K562 (cell line): ENCODE data around the gene FRMD5. TPM values are rescaled to one million over a fixed set of nuclear protein-coding genes. Genes with fewer than 3 reads are reported as not detected.

Experiments used
- ATAC-seq: fragments of 200-7000 bp; cut with Tn5 transposase; 3 replicates; pipeline ENCODE4 v1.9.1; 2020; ENCODE audit warnings: moderate library complexity
- BruUV-seq: library from RNA; stranded (reverse); fragments of 400-500 nt; replicated peaks from 2 replicates; lab custom pipeline; 2021; lab: Mats Ljungman, UMichigan
- CTCF ChIA-PET: fragments of 300-600 bp; formaldehyde crosslinking; extraction: SDS; loops from one replicate; lab custom pipeline; 2021; ENCODE audit warnings: low intra/inter-chr PET ratio; lab: Yijun Ruan, JAX
- POLR2A ChIA-PET: fragments of 300-600, 350-650 bp; sonication (Branson Sonifier 250); formaldehyde crosslinking; extraction: SDS; loops from one replicate; lab custom pipeline; 2021; ENCODE audit warnings: antibody characterized with exemption, inconsistent platforms; lab: Yijun Ruan, JAX
- DNase-seq, 4 experiments: peaks; one replicate each; pipeline versions ENCODE4 v3.0.0 to v3.0.0-alpha.2; 2011 to 2018; ENCODE audit warnings: low spot score in 3 of 4, mixed read lengths in 3 of 4; ENCODE audit errors: extremely low read depth in 1 of 4
- FAIRE-seq: peaks from 2 replicates; lab custom pipeline; 2011; peaks lifted over from hg19 to GRCh38; lab: Jason Lieb, UNC
- H2AFZ ChIP-seq: 2 replicates; pipeline ENCODE4 v1.6.0; 2011; ENCODE audit warnings: low read depth, low read length, control low read depth, inconsistent platforms
- H3K27ac ChIP-seq: fragments of 200-600 bp; 3 replicates; pipeline ENCODE4 v1.8.0; 2011; ENCODE audit warnings: low read depth, mild to moderate bottlenecking, control low read depth, inconsistent platforms, low read length, moderate library complexity, mixed read lengths; ENCODE audit errors: extremely low read depth
- H3K27me3 ChIP-seq, 2 experiments: fragments of 300-600 bp in 1 of 2; 2 replicates in 1 of 2; 3 replicates in 1 of 2; pipeline versions ENCODE4 v1.6.0 to v1.8.0; 2011; ENCODE audit warnings: inconsistent platforms in 2 of 2, low read length in 2 of 2, mild to moderate bottlenecking in 1 of 2, mixed read lengths in 1 of 2, moderate library complexity in 1 of 2; ENCODE audit not compliant: control insufficient read depth in 2 of 2, insufficient read depth in 2 of 2
- H3K36me3 ChIP-seq: fragments of 300-600 bp; 3 replicates; pipeline ENCODE4 v1.8.0; 2011; ENCODE audit warnings: mild to moderate bottlenecking, low read length, inconsistent platforms; ENCODE audit not compliant: control insufficient read depth, insufficient read depth
- H3K4me1 ChIP-seq, 2 experiments: fragments of 200-600 bp in 1 of 2; replicated peaks in 1 of 2; 2 replicates in 1 of 2; 3 replicates in 1 of 2; pipeline versions ENCODE4 v1.5.1 to v1.8.0; 2011; ENCODE audit warnings: inconsistent platforms in 2 of 2, low read length in 2 of 2, mild to moderate bottlenecking in 1 of 2, mixed read lengths in 1 of 2, moderate library complexity in 1 of 2; ENCODE audit not compliant: control insufficient read depth in 2 of 2, insufficient read depth in 2 of 2
- H3K4me2 ChIP-seq: 2 replicates; pipeline ENCODE4 v1.6.1; 2011; ENCODE audit warnings: low read length, control low read depth, inconsistent platforms, mixed read lengths; ENCODE audit not compliant: insufficient read depth
- H3K4me3 ChIP-seq: fragments of 200-600 bp; sonication (generic), shearing (Covaris generic); 2 replicates; pipeline ENCODE4 v1.5.1; 2016; ENCODE audit warnings: control low read depth, inconsistent platforms
- H3K79me2 ChIP-seq: fragments of 200-600 bp; 3 replicates; pipeline ENCODE4 v1.8.0; 2011; ENCODE audit warnings: low read length, inconsistent platforms; ENCODE audit not compliant: control insufficient read depth, insufficient read depth
- H3K9ac ChIP-seq, 2 experiments: 2 replicates each; pipeline versions ENCODE4 v1.6.0 to v1.6.1; 2011; ENCODE audit warnings: low read depth in 2 of 2, low read length in 2 of 2, control low read depth in 1 of 2, inconsistent platforms in 1 of 2, mild to moderate bottlenecking in 1 of 2, mixed read lengths in 1 of 2; ENCODE audit not compliant: insufficient read depth in 1 of 2
- H3K9me1 ChIP-seq: one replicate; pipeline ENCODE4 v1.6.0; 2011; ENCODE audit warnings: inconsistent platforms, mild to moderate bottlenecking, low read length, moderate library complexity; ENCODE audit not compliant: control insufficient read depth, insufficient read depth
- H3K9me3 ChIP-seq: replicated peaks from 2 replicates; pipeline ENCODE4 v1.5.1; 2011; ENCODE audit warnings: low read depth, low read length, inconsistent platforms; ENCODE audit not compliant: control insufficient read depth, insufficient read depth
- H4K20me1 ChIP-seq: replicated peaks from 2 replicates; pipeline ENCODE4 v1.6.1; 2011; ENCODE audit warnings: low read length, inconsistent platforms, mixed read lengths; ENCODE audit not compliant: control insufficient read depth, insufficient read depth
- ATF3 ChIP-seq, 2 experiments: fragments of 450-650 bp in 1 of 2; sonication (generic) in 1 of 2; formaldehyde crosslinking in 1 of 2; IDR thresholded peaks in 1 of 2; conservative IDR thresholded peaks in 1 of 2; 2 replicates each; pipeline versions ENCODE4 v1.6.1 to v1.8.1; 2016 to 2023; ENCODE audit warnings: mild to moderate bottlenecking in 2 of 2, moderate library complexity in 2 of 2, inconsistent platforms in 1 of 2, missing genetic modification reagents in 1 of 2
- SMAD3 ChIP-seq: fragments of 450-650 bp; formaldehyde crosslinking; conservative IDR thresholded peaks from 2 replicates; pipeline ENCODE4 v1.4.0; 2020; ENCODE audit warnings: mild to moderate bottlenecking
- ZFP36 ChIP-seq: fragments of 150-350 bp; IDR thresholded peaks from 2 replicates; pipeline ENCODE4 v1.6.1; 2018; ENCODE audit warnings: low read length, low read depth; ENCODE audit not compliant: partially characterized antibody
- WGBS: fragments of 100-300 bp; shearing (Covaris generic); methylation state at CpG from one replicate; pipeline ENCODE4 v1.1.6; 2016; ENCODE audit warnings: low coverage, mixed read lengths; ENCODE audit not compliant: insufficient coverage; ENCODE audit errors: missing lambda C conversion rate; 5-methylcytosine and 5-hydroxymethylcytosine counted together
- in situ Hi-C: fragments of 300-500 bp; cut with MboI; formaldehyde crosslinking; loops from 4 replicates; pipeline ENCODE4 v1.15.0; 2018; ENCODE audit warnings: inconsistent platforms, mixed read lengths
- intact Hi-C: fragments of 100-400 bp; cut with micrococcal nuclease; formaldehyde crosslinking; loops from 2 replicates; pipeline ENCODE4 v1.14.2; 2022
- polyA plus RNA-seq, 8 experiments: library from polyadenylated mRNA; depleted of rRNA in 4 of 8; stranded (reverse) in 5 of 8; unstranded in 3 of 8; fragments of >200 nt; fragmentation: Nextera tagmentation in 2 of 8; fragmentation: Illumina TruSeq in 1 of 8; extraction: Ambion mirVana in 2 of 8; extraction: Trizol in 1 of 8; gene quantifications; 2 replicates each; pipeline versions ENCODE4 v1.2.1 to v1.2.3, GENCODE V29; 2011 to 2014; ENCODE audit warnings: inconsistent platforms in 1 of 8, missing spikeins in 1 of 8
- total RNA-seq, 7 experiments: library from RNA; depleted of rRNA in 6 of 7; stranded (reverse); fragments of >200 nt in 6 of 7; fragmentation: Illumina TruSeq in 2 of 7; extraction: Trizol in 2 of 7; gene quantifications; 2 replicates each; pipeline versions ENCODE4 v1.2.1 to v1.2.3, GENCODE V29; 2011 to 2021; ENCODE audit warnings: low replicate concordance in 1 of 7

Gene FRMD5
- total and polyA plus RNA-seq, 9 of the 15 experiments (the other 6 are each of a cell fraction or from before 2014, with no cell fraction given), result 0.13 to 0.38 TPM; not detected in 7

DNA sequence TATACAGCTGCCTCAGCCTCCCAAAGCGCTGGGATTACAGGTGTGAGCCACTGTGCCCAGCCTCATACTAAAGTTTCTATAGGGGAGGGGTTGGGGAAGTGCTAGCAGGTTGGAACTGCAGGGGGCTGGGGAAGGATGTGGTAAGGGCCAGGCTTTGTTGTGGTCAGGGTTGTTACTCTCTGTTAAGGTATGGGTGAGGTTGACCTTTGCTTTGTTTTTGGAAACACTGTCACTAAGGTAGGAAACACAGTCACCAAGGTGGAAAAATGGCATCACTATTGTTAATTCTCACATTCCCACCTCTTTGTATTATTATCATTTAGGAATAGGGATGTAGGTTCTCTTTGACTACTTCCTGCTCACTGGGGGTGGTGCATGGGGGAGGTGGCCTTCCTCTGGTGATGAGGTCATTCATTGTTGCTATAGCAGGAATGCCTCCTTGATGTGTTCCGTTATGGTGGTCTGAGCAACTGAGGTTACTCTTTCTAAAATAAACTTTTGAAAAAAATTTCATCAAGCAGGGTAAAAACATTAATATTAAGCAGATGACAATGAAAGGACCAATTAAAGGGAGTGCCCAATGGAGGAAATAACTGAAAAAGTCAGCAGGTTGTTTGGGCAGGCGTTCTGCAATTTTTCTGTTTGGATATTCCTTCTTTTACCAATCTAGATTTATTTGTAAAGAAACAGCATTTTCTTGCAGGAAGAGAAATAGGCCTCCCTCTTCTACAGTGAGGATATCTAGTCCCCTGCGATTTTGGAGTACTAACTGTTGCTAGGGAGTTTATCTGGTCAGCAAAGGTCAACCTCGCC is 217.8 kb downstream of the FRMD5 start:
- DNase-seq (no peak), FAIRE-seq (no peak)
- CTCF ChIA-PET, result no interaction called here
- TF ChIP-seq SMAD3 (no peak), ATF3 (IDR thresholded peaks at IDR 0.05) (peak; percentile 20; the same call in 1 of the 2 replicates), ATF3 (CRISPR knock-in tag; conservative IDR thresholded peaks at IDR 0.05) (no peak), ZFP36 (peak; percentile 24)
- TF ChIP-seq, all 486 proteins: peak for 2
- no peaks in the 10 kb centered on the region for H3K9me3 ChIP-seq
- POLR2A ChIA-PET, result interaction anchor here (0.6 kb wide), 1 partner anchor 38 kb away, joined by 3 read pairs; no protein-coding TSS in a partner anchor
- WGBS, result 0% methylated on average over 5 of the region's 5 CpGs
- no peaks in the 10 kb centered on the region for H3K4me1 ChIP-seq
- H3K9me1 ChIP-seq, result no peaks in the 10 kb centered on the region
- intact Hi-C loops (no loop called here), in situ Hi-C loops (no loop called here)
- no TSS peak for BruUV-seq
- no peak overlapping the region for H2AFZ ChIP-seq
- ATAC-seq, result no peak
- no peaks in the 10 kb centered on the region for H3K79me2 ChIP-seq
- H3K9ac ChIP-seq, result no peak overlapping the region
- no peaks in the 10 kb centered on the region for H4K20me1 ChIP-seq
- H3K4me2 ChIP-seq, result no peak overlapping the region
- no peak overlapping the region for H3K4me3 ChIP-seq
- H3K27me3 ChIP-seq, result peaks cover 3 to 12% of the 10 kb centered on the region in 2 experiments; a peak in 2 of 5 replicates
- H3K36me3 ChIP-seq, result no peaks in the 10 kb centered on the region
- H3K27ac ChIP-seq, result no peak overlapping the region
